ENCODE data around the gene GPAM. TPM values are rescaled to one million over a fixed set of nuclear protein-coding genes. Genes with fewer than 3 reads are reported as not detected.

The GPAM gene
- total and polyA plus RNA-seq, 11 donors: 5.8 to 104 (median 16.9) TPM

- TF ChIP-seq, protein P1, sequence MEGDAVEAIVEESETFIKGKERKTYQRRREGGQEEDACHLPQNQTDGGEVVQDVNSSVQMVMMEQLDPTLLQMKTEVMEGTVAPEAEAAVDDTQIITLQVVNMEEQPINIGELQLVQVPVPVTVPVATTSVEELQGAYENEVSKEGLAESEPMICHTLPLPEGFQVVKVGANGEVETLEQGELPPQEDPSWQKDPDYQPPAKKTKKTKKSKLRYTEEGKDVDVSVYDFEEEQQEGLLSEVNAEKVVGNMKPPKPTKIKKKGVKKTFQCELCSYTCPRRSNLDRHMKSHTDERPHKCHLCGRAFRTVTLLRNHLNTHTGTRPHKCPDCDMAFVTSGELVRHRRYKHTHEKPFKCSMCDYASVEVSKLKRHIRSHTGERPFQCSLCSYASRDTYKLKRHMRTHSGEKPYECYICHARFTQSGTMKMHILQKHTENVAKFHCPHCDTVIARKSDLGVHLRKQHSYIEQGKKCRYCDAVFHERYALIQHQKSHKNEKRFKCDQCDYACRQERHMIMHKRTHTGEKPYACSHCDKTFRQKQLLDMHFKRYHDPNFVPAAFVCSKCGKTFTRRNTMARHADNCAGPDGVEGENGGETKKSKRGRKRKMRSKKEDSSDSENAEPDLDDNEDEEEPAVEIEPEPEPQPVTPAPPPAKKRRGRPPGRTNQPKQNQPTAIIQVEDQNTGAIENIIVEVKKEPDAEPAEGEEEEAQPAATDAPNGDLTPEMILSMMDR (IDR thresholded peaks at IDR 0.05): no peak
- TF ChIP-seq POLR2A (IDR thresholded peaks at IDR 0.05): no peak
- ATAC-seq (no peak), DNase-seq (no peak)
- 60 to 71% (median 66%) methylated on average over 2 of the region's 2 CpGs for WGBS, 4 donors
- peaks cover 0 to 5% (median 0%) of the 10 kb centered on the region in 12 donors for H3K9me3 ChIP-seq
- H3K27me3 ChIP-seq: no peaks in the 10 kb centered on the region
- intact Hi-C loops (cut with DNase I): loop anchor here in 1 of 10 donors (10.0 kb wide), 1 partner anchor 257 kb away; the partner anchor contains the start of genes VTI1A and ZDHHC6
- H3K4me3 ChIP-seq: no peak overlapping the region
- H3K4me1 ChIP-seq: peaks cover 0 to 16% (median 11%) of the 10 kb centered on the region in 12 donors
- no peaks in the 10 kb centered on the region for H3K36me3 ChIP-seq
- H3K27ac ChIP-seq: no peak overlapping the region
Observed at GRCh38 chr10:112187527-112187926, 4.0 kb upstream of the GPAM start.

DNA sequence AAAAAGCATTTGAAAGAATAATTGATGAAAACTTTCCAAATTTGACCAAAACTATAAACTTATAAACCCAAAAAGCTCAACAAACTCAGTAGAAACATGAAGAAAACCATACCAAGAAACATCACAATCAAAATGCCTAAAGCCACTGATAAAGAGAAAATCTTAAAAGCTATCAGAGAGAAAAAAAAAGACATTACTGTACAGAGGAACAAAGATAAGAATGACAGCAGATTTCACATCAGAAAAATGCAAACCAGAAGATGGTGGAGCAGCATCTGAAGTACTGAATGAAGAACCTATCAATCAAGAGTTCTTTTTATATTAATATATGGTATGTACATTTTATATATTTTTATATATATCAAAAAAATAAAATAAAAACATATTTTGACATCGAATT lies 2.4 kb upstream of the GPAM start:
- DNase-seq: no peak
- no peak for ATAC-seq
- Histone ChIP-seq H3K27ac (no peak overlapping the region), H3K36me3 (peaks cover 0 to 9% (median 0%) of the 10 kb centered on the region in 9 donors), H3K27me3 (no peaks in the 10 kb centered on the region), H3K9me3 (peaks cover 0 to 5% (median 0%) of the 10 kb centered on the region in 12 donors), H3K4me1 (peaks cover 0 to 24% (median 15%) of the 10 kb centered on the region in 12 donors), H3K4me3 (no peak overlapping the region)
- TF ChIP-seq, protein P1 (IDR thresholded peaks at IDR 0.05): no peak
- no peak for TF ChIP-seq POLR2A (IDR thresholded peaks at IDR 0.05)
- WGBS, 4 donors: 84 to 93% (median 89%) methylated on average over 1 of the region's 1 CpG
- intact Hi-C loops (cut with DNase I): loop anchor here in 1 of 10 donors (10.0 kb wide), 1 partner anchor 259 kb away; the partner anchor contains the start of genes VTI1A and ZDHHC6

DNA sequence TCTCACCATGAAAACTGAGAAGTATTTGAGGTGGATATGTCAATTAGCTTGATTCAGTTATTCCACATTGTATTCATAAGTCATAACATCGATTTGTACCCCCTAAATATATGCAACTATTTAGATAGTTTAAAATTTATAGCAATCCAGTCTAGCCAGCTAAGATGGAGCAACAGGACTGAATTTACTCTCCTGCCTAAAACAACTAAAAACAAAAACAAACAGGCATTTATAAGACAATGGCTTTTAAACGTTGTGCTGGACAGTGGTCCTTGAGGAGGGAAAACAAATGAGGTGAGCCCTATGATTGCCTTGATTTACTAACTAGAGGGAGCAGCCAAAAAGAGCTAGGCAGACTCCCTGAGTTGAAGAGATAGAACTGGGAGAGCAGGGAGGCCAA lies 814 bp upstream of the GPAM start:
- WGBS, 4 donors: 18 to 32% (median 26%) methylated on average over 2 of the region's 2 CpGs
- ATAC-seq: no peak
- H3K27me3 ChIP-seq: no peaks in the 10 kb centered on the region

GRCh38 chr10:112184052-112184371 lies 447 bp upstream of the GPAM start:
- peaks cover 0 to 5% (median 0%) of the 10 kb centered on the region in 12 donors for H3K9me3 ChIP-seq
- TF ChIP-seq, protein P1 (IDR thresholded peaks at IDR 0.05): no peak
- TF ChIP-seq POLR2A (IDR thresholded peaks at IDR 0.05): no peak
- H3K27me3 ChIP-seq: no peaks in the 10 kb centered on the region
- peak overlapping the region in 11 of 12 donors; percentile 65 to 84 (median 73) for H3K27ac ChIP-seq
- no peak for ATAC-seq
- peaks cover 0 to 27% (median 14%) of the 10 kb centered on the region in 9 donors for H3K36me3 ChIP-seq
- DNase-seq: no peak
- intact Hi-C loops (cut with DNase I): loop anchor here in 9 of 10 donors (5.0 to 10.0 kb wide), 5 partner anchors 113 to 263 kb away; partner anchors contain the start of genes VTI1A (in 2 of the 9) and ZDHHC6 (in 2 of the 9)
- peaks cover 0 to 29% (median 15%) of the 10 kb centered on the region in 12 donors for H3K4me1 ChIP-seq
- 6 to 11% (median 10%) methylated on average over 5 of the region's 5 CpGs for WGBS, 4 donors
- peak overlapping the region; percentile 70 to 96 (median 85) for H3K4me3 ChIP-seq

More for the DNA sequence above, 814 bp upstream of the GPAM start:
- intact Hi-C loops (cut with DNase I): loop anchor here in 9 of 10 donors (5.0 to 10.0 kb wide), 5 partner anchors 113 to 263 kb away; partner anchors contain the start of genes VTI1A (in 2 of the 9) and ZDHHC6 (in 2 of the 9)
- peaks cover 0 to 5% (median 0%) of the 10 kb centered on the region in 12 donors for H3K9me3 ChIP-seq
- H3K4me3 ChIP-seq: peak overlapping the region in 10 of 12 donors; percentile 70 to 92 (median 85)
- TF ChIP-seq POLR2A (IDR thresholded peaks at IDR 0.05): no peak
- TF ChIP-seq, protein P1 (IDR thresholded peaks at IDR 0.05): no peak
- H3K4me1 ChIP-seq: peaks cover 0 to 29% (median 15%) of the 10 kb centered on the region in 12 donors
- peaks cover 0 to 24% (median 12%) of the 10 kb centered on the region in 9 donors for H3K36me3 ChIP-seq
- H3K27ac ChIP-seq: peak overlapping the region in 9 of 12 donors; percentile 65 to 84 (median 74)
- no peak for DNase-seq

All from heart left ventricle (tissue), 16 donors.